Effector memory CD4-positive, alpha-beta T cell (primary cell): ENCODE data around the gene CELSR1.
"Not testable (repeated sequence)": the region's sequence is repeated elsewhere in the genome, so short reads cannot be mapped to it uniquely, and the experiment has no call there.

Experiments used
- DNase-seq, 3 donors: peaks; one replicate each; pipeline ENCODE4 v3.0.0-alpha.2; 2020
- H3K27ac ChIP-seq: 2 replicates; pipeline ENCODE4 v1.7.0; 2013; ENCODE audit warnings: mild to moderate bottlenecking, low read length, moderate library complexity; ENCODE audit not compliant: insufficient read depth, poor library complexity, severe bottlenecking
- H3K27me3 ChIP-seq: replicated peaks from 2 replicates; pipeline ENCODE4 v1.7.0; 2013; ENCODE audit warnings: mild to moderate bottlenecking, low read length; ENCODE audit not compliant: insufficient read depth, control insufficient read depth, poor library complexity, severe bottlenecking
- H3K36me3 ChIP-seq: 2 replicates; pipeline ENCODE4 v1.7.0; 2013; ENCODE audit warnings: mild to moderate bottlenecking, low read length, moderate library complexity; ENCODE audit not compliant: control insufficient read depth, insufficient read depth
- H3K4me1 ChIP-seq: 2 replicates; pipeline ENCODE4 v1.7.0; 2013; ENCODE audit warnings: low read length, mild to moderate bottlenecking; ENCODE audit not compliant: control insufficient read depth, insufficient read depth, poor library complexity, severe bottlenecking
- H3K4me3 ChIP-seq: 2 replicates; pipeline ENCODE4 v1.7.0; 2013; ENCODE audit warnings: low read length, low read depth, mild to moderate bottlenecking; ENCODE audit not compliant: insufficient read depth, poor library complexity, severe bottlenecking
- H3K9me3 ChIP-seq: 2 replicates; pipeline ENCODE4 v1.7.0; 2013; ENCODE audit warnings: mild to moderate bottlenecking, low read length, moderate library complexity; ENCODE audit not compliant: control insufficient read depth

The CELSR1 gene

DNA sequence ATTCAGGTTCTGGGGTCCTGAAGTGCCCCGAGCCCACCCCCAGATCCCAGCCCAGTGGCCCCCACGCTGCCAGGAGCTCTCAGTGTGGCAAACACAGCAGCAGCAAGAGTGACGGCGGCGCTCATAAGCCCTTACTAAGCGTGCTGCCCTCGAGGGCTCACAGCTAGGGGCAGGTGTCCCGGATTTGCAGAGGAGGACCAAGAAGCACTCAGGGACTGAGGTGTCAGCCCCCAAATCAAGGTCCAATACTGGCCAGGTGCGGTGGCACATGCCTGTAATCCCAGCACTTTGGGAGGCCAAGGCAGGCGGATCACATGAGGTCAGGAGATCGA is 25.4 kb downstream of the CELSR1 start:
- DNase-seq = no peak
- no peaks in the 10 kb centered on the region for H3K4me1 ChIP-seq
- no peak overlapping the region for H3K4me3 ChIP-seq
- H3K9me3 ChIP-seq = no peaks in the 10 kb centered on the region
- no peaks in the 10 kb centered on the region for H3K36me3 ChIP-seq
- no peak overlapping the region for H3K27ac ChIP-seq
- H3K27me3 ChIP-seq = no peaks in the 10 kb centered on the region

DNA sequence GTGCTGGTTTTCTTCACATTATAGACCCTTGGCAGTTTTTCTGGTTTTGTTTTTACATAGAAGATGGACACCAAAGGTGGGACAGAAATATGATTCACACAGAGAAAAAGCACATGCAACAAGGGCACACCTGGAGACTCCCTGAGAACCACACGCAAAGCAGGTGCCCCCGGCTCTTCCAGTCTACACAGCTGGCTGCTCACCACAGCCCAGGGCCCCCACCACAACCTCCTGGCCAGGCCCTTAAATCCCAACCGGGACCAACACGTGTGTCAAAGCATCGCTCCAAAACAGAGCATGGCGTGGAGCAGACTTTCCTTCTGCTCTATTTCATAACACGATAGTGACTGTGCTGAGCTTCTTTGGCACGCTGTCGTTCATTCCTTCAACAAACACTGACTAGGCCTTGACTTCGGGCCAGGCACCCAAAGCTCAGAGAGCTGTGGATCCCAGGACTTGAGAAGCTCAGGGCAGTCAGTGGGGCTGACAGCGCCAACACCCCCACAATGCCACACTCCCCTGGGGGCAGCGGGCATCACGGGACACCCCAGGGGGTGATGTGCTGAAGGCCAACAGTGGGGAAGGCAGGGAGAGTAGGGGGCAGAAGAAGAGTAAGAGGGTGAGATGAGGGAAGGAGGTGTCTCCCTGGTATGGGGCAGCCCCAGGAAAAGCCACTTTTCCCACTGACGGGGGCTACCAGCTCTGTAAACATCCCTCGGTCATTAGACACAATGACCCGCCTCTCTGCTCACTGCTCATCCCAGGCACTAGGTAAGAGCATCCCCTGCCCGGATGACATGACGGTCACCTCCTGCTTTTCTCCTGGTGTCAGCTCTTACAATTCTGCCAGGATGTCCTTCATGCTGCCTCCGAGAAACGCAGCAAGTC is 26.0 kb downstream of the CELSR1 start:
- Histone ChIP-seq H3K27ac (no peak overlapping the region), H3K4me1 (no peaks in the 10 kb centered on the region)

DNA sequence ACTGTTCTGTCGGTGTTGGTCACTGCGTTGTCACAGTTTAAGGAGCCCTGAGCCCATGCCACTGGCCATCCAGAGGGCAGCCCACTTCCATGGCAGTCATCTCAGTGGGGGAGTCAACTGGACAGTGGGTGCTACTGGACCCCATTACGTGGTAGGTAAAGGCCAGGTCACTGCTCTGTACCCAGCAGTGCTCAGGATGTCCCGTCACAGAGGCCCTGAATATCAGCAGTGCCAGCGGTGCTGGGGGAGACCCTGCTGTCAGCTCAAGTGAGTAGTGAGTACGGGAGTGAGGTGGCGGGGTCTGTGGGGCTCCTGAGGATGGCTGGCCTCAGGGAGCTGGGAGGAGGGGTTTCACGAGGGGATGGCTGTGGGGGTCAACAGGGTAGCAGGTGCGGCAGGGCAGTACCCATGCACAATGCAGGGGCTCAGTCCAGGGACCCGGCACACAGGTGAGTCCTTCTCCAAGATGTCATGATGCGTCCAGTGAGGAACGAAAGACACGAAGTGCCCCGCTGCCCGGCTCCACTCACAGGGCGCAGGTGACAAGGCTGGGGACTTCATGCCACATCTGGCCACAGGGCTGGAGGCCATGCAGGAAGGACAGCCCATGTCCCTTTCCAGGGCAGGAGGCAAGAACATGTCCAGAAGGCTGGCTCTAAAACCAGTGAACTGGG is 27.9 kb downstream of the CELSR1 start:
- H3K4me3 ChIP-seq = no peak overlapping the region
- no peaks in the 10 kb centered on the region for H3K36me3 ChIP-seq
- H3K27ac ChIP-seq = no peak overlapping the region
- H3K9me3 ChIP-seq = no peaks in the 10 kb centered on the region
- DNase-seq = no peak
- H3K27me3 ChIP-seq = no peaks in the 10 kb centered on the region
- no peaks in the 10 kb centered on the region for H3K4me1 ChIP-seq

More for the DNA sequence above, 26.0 kb downstream of the CELSR1 start:
- Histone ChIP-seq H3K9me3 (no peaks in the 10 kb centered on the region), H3K36me3 (no peaks in the 10 kb centered on the region), H3K4me3 (no peak overlapping the region), H3K27me3 (no peaks in the 10 kb centered on the region)
- DNase-seq = no peak

DNA sequence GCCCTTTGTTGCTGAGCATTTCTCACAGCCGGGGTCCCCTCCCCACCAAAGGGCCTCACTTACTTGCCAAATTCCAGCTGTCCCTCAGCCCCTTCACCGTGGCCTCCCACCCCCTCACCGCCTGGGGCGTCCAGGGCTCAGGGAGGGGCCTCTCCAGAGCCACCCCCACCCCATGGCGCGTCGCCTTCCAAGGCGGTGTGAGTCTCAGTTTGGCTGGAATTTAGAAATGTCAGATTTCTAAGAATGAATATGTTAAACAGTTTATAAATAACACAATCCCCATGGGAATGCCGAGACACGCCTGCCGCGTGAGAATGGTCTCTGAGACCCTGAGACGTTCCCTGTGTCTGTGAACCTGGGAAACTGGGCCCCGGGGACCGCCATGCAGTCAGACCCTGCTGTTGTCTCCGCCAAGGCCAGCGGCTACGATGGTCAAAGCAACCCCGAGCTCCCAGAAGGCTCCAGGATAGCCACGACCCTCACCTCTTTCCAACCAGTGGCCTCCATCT is 28.9 kb downstream of the CELSR1 start:
- Histone ChIP-seq H3K27me3 (no peaks in the 10 kb centered on the region), H3K27ac (no peak overlapping the region), H3K36me3 (no peaks in the 10 kb centered on the region), H3K9me3 (no peaks in the 10 kb centered on the region), H3K4me3 (no peak overlapping the region), H3K4me1 (no peaks in the 10 kb centered on the region)
- no peak for DNase-seq

DNA sequence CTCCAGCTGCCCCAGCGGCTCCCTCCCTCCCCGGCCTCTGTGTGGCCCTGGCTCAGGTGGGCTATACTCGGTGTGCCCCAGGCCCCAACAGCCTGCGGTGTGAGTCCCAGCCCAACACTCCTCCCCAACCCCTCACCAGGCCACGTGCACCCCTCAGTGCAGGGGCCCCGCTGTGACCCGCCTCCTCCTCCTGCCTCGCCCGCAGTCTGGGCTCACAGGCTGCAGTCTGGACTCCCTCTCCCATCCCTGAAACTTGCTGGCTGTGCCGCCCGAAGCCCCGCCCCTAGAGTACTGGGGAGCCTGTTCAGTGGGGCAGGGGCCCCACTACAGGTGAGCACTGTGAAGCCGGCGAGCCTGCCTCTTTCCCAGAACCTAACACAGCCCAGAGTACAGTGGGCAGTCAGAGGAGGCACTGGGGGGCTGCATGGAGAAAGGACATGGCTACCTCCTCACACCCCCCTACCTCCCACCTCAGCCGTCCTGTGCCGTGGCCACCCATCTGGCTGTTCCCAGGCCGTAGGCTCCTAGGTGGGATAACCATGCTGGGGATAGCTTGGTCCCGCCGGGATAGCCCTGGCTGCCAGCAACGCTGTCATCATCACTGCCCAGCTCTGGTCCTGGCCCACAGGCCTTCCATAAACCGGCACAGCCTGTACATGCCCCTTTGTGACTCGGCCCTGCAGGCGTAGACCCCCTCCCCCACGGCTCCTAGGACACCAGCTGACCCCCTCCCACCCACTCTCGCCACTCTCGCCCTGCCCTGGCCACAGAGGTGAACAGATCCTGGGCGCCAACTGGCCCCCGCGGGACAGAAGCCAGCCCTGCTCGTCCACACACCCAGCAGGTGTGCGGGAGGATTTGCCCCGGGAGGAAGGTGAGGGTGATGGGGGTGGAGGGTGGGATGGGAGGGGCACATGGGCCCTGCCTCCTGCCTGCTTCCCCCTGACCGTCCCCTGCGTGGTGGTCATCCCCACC is 29.7 kb downstream of the CELSR1 start:
- H3K4me3 ChIP-seq = no peak overlapping the region
- no peaks in the 10 kb centered on the region for H3K9me3 ChIP-seq
- no peaks in the 10 kb centered on the region for H3K27me3 ChIP-seq
- no peak for DNase-seq
- H3K4me1 ChIP-seq = no peaks in the 10 kb centered on the region
- H3K36me3 ChIP-seq = no peaks in the 10 kb centered on the region
- H3K27ac ChIP-seq = no peak overlapping the region

DNA sequence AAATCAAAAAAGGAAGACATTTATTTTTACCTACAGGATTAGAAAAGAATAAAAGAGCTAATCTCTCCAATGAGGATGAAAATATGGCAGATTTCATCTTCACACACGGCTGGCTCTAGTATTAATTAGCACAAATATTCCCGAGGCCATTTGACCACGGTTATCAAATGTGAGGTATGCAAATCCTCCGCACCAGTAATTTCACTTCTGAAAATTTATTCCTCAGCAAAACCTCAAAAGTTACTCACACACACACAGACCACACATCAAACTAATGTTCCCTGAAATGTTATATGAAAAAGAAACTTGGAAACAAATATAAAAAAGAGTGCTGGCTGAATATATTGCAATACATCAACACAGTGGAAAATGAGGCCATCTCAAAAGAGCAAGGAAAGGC is 32.8 kb downstream of the CELSR1 start:
- H3K4me3 ChIP-seq = no peak overlapping the region
- no peaks in the 10 kb centered on the region for H3K36me3 ChIP-seq
- H3K27me3 ChIP-seq = no peaks in the 10 kb centered on the region
- no peaks in the 10 kb centered on the region for H3K4me1 ChIP-seq
- no peak for DNase-seq
- no peak overlapping the region for H3K27ac ChIP-seq
- H3K9me3 ChIP-seq = no peaks in the 10 kb centered on the region

DNA sequence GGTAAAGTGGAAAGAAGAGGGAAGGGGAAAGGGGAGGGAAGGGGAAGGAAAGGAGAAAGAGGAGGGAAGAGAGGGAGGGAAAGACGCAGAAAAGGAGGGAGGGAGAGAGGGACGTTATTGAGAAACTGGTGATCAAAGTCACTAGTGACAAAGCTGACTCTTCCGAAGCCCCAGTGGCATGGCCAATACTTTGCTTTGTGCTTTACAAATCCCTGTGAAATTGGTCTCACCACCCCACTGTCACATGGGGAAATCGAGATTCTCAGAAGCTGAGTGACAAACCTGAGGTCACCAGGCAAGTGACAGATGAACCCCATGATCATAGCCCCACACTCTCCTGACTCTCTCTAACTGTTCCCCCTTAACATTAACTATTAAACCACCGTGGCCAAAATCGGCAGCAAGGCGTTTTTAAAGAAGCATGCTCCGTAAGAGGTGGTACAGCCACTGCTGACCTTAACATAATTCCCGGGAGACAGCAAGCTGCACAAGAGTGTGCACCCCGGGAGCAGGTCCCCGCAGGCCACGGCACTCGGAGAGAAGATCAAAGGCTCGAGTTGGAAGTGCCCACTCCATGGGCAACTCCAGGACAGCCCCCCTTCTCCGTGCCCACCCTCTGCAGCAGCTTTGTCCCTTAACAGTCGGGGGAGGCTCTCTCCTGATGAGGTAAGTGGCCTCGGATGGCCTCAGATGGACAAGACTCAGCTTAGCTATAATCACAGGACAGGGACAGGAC is 34.8 kb downstream of the CELSR1 start:
- no peak overlapping the region for H3K27ac ChIP-seq
- H3K9me3 ChIP-seq = no peaks in the 10 kb centered on the region
- H3K4me3 ChIP-seq = no peak overlapping the region
- H3K4me1 ChIP-seq = no peaks in the 10 kb centered on the region
- no peaks in the 10 kb centered on the region for H3K36me3 ChIP-seq
- H3K27me3 ChIP-seq = no peaks in the 10 kb centered on the region
- no peak for DNase-seq

DNA sequence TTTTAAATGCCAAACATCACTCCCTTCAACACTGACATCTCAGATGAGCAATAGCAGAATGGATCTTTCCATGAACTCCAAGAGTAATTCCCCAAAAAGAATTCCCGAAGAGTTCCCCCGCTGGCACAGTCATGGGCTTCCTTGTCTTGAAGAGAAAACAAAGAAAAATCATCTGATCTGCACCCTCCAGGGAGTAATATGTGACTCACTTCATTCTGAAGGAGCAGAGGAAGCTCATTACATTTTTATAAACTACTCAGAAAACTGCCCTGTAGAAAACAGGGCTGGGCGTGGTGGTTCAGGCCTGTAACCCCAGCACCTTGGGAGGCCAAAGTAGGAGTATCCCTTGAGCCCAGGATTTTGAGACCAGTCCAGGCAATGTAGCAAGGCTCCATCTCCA is 35.7 kb downstream of the CELSR1 start:
- Histone ChIP-seq H3K27ac (no peak overlapping the region), H3K27me3 (no peaks in the 10 kb centered on the region), H3K4me1 (no peaks in the 10 kb centered on the region), H3K9me3 (no peaks in the 10 kb centered on the region), H3K4me3 (no peak overlapping the region), H3K36me3 (no peaks in the 10 kb centered on the region)
- DNase-seq = no peak

DNA sequence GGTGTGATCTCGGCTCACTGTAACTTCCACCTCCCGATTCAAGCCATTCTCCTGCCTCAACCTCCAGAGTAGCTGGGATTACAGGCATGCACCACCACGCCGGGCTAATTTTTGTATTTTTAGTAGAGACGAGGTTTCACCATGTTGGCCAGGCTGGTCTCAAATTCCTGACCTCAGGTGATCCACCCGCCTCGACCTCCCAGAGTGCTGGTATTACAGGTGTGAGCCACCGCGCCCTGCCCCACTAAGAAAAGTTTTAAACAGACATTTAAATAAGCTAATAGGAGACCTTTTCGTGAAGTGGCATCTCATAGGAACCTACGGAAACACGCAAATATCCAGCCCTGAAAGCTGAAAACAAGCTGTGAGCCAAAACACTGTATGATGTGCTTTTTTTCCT is 36.2 kb downstream of the CELSR1 start:
- not testable (repeated sequence) for H3K4me1 ChIP-seq, H3K27ac ChIP-seq, H3K4me3 ChIP-seq, H3K27me3 ChIP-seq, H3K36me3 ChIP-seq, H3K9me3 ChIP-seq, DNase-seq
